Measurements from ENCODE around the gene WNT3.

Gene WNT3

DNA sequence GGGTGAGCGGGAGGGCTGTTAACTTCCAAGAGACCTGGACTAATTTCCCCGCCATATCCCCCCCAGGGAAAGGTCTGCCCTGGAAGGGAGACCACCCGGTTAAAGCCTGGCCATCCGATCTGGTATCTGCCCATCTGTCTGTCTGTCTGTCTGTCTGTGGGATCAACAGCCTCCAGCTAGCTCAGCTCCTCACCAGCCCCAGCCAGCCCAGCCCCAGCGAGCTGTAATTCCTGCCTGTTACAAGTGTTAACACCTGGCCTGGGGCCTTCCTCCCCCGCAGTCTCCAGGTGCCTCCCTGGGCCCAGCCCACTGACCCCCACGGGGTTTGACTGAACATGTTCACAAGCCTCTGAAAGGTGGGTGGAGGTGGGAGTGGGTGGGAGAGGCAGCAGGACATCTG, 4.0 kb downstream of the WNT3 start:
- Histone ChIP-seq H3K27ac (ENCODE audit: low read depth in 2 of 2, low read length in 2 of 2) (no peak overlapping the region), H3K27me3 (ENCODE audit: control insufficient read depth in 2 of 2, insufficient read depth in 2 of 2, low read length in 2 of 2) (peaks cover 33 to 48% of the 10 kb centered on the region in 2 donors), H3K4me3 (ENCODE audit: low read length in 2 of 2) (no peak overlapping the region)

GRCh38 chr17:46813920-46814319, 4.6 kb downstream of the WNT3 start:
- no peaks in the 10 kb centered on the region for H3K4me1 ChIP-seq (ENCODE audit: control insufficient read depth in 2 of 2, insufficient read depth in 2 of 2, low read length in 2 of 2)
- no peaks in the 10 kb centered on the region for H3K9me3 ChIP-seq (ENCODE audit: control insufficient read depth in 2 of 2, low read length in 2 of 2)
- no peak overlapping the region for H3K4me3 ChIP-seq (ENCODE audit: low read length in 2 of 2)
- no peaks in the 10 kb centered on the region for H3K36me3 ChIP-seq (ENCODE audit: control insufficient read depth in 2 of 2, insufficient read depth in 2 of 2, low read length in 2 of 2)
- no peak overlapping the region for H3K27ac ChIP-seq (ENCODE audit: low read depth in 2 of 2, low read length in 2 of 2)
- peaks cover 28 to 43% of the 10 kb centered on the region in 2 donors for H3K27me3 ChIP-seq (ENCODE audit: control insufficient read depth in 2 of 2, insufficient read depth in 2 of 2, low read length in 2 of 2)
- H3K9ac ChIP-seq (ENCODE audit: low read depth in 1 of 2, low read length in 2 of 2): no peak overlapping the region

More for the DNA sequence above, 4.0 kb downstream of the WNT3 start:
- H3K9ac ChIP-seq (ENCODE audit: low read depth in 1 of 2, low read length in 2 of 2): no peak overlapping the region
- H3K4me1 ChIP-seq (ENCODE audit: control insufficient read depth in 2 of 2, insufficient read depth in 2 of 2, low read length in 2 of 2): no peaks in the 10 kb centered on the region
- H3K9me3 ChIP-seq (ENCODE audit: control insufficient read depth in 2 of 2, low read length in 2 of 2): no peaks in the 10 kb centered on the region
- no peaks in the 10 kb centered on the region for H3K36me3 ChIP-seq (ENCODE audit: control insufficient read depth in 2 of 2, insufficient read depth in 2 of 2, low read length in 2 of 2)

DNA sequence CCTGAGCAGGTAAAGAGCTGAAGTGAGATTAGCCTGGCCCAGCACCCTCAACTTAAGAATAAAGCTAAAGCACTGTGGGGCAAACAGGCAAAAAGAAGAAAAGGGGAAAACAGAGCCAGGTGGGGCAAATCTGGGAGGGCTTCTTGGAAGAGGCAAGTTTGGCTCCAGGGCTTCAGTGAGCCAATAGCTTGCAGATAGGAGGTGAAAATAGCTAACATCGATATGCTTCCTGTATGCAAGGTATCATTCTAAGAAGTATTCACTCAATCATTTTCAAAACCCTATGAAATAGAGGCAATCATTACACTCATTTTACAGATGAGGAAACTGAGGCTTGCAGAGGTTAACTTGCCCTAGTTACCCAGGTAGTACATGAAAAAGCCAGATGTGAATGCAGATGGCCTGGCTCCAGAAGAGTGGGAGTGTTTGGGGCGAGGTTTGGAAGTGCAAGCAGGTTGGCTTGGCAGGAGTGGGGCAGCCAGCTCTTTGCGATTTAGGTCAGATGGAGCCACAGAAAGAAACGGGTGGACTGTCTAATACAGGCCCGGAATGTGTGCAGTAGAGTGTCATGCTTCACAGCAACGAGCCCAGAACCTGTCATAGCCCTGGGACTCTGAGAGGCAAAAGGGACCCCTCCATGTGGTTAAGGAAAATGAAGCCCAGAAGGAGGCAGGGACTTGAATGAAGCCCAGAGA, 5.7 kb downstream of the WNT3 start:
- Histone ChIP-seq H3K4me3 (ENCODE audit: low read length in 2 of 2) (no peak overlapping the region), H3K9me3 (ENCODE audit: control insufficient read depth in 2 of 2, low read length in 2 of 2) (no peaks in the 10 kb centered on the region), H3K9ac (ENCODE audit: low read depth in 1 of 2, low read length in 2 of 2) (no peak overlapping the region), H3K4me1 (ENCODE audit: control insufficient read depth in 2 of 2, insufficient read depth in 2 of 2, low read length in 2 of 2) (no peaks in the 10 kb centered on the region), H3K27me3 (ENCODE audit: control insufficient read depth in 2 of 2, insufficient read depth in 2 of 2, low read length in 2 of 2) (peaks cover 22 to 38% of the 10 kb centered on the region in 2 donors), H3K36me3 (ENCODE audit: control insufficient read depth in 2 of 2, insufficient read depth in 2 of 2, low read length in 2 of 2) (no peaks in the 10 kb centered on the region), H3K27ac (ENCODE audit: low read depth in 2 of 2, low read length in 2 of 2) (no peak overlapping the region)

DNA sequence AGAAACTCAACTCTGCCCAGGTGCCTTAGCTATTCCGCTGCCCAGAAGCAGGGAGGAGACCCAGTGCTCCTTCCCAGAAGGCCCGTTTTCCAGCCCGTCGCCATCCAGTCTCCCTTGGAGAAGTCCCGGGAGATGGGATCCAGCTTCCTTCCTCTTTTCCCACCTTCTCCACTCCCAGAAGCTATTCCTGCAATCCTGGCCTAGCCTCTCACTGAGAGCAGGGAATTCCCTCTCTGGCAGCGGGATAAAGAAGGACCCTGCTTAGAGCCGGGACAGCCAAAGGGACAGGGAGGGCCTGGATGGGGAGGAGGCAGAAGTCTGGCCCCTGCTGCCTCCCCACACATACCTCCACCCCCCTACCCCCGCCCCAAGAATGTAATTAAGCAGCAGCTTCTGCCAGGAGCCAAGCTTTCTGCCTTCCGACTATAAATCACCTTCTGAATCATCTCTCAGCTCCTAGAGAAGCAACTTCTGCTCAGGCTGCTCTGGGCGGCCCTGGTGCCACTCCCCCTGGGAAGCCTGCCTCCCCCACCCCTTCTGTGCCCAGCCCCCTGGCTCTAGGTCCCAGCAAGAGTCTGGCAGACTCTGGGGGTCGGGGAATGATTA, 6.4 kb downstream of the WNT3 start:
- Histone ChIP-seq H3K4me1 (ENCODE audit: control insufficient read depth in 2 of 2, insufficient read depth in 2 of 2, low read length in 2 of 2) (no peaks in the 10 kb centered on the region), H3K27me3 (ENCODE audit: control insufficient read depth in 2 of 2, insufficient read depth in 2 of 2, low read length in 2 of 2) (peaks cover 17 to 31% of the 10 kb centered on the region in 2 donors), H3K9ac (ENCODE audit: low read depth in 1 of 2, low read length in 2 of 2) (no peak overlapping the region), H3K27ac (ENCODE audit: low read depth in 2 of 2, low read length in 2 of 2) (no peak overlapping the region), H3K9me3 (ENCODE audit: control insufficient read depth in 2 of 2, low read length in 2 of 2) (no peaks in the 10 kb centered on the region), H3K4me3 (ENCODE audit: low read length in 2 of 2) (no peak overlapping the region), H3K36me3 (ENCODE audit: control insufficient read depth in 2 of 2, insufficient read depth in 2 of 2, low read length in 2 of 2) (no peaks in the 10 kb centered on the region)

- H3K27me3 ChIP-seq (ENCODE audit: control insufficient read depth in 2 of 2, insufficient read depth in 2 of 2, low read length in 2 of 2): peaks cover 4 to 19% of the 10 kb centered on the region in 2 donors
- no peaks in the 10 kb centered on the region for H3K36me3 ChIP-seq (ENCODE audit: control insufficient read depth in 2 of 2, insufficient read depth in 2 of 2, low read length in 2 of 2)
- no peak overlapping the region for H3K27ac ChIP-seq (ENCODE audit: low read depth in 2 of 2, low read length in 2 of 2)
- H3K9me3 ChIP-seq (ENCODE audit: control insufficient read depth in 2 of 2, low read length in 2 of 2): no peaks in the 10 kb centered on the region
- no peak overlapping the region for H3K9ac ChIP-seq (ENCODE audit: low read depth in 1 of 2, low read length in 2 of 2)
- no peaks in the 10 kb centered on the region for H3K4me1 ChIP-seq (ENCODE audit: control insufficient read depth in 2 of 2, insufficient read depth in 2 of 2, low read length in 2 of 2)
- no peak overlapping the region for H3K4me3 ChIP-seq (ENCODE audit: low read length in 2 of 2)
Observed at GRCh38 chr17:46810837-46811236, 7.7 kb downstream of the WNT3 start.

DNA sequence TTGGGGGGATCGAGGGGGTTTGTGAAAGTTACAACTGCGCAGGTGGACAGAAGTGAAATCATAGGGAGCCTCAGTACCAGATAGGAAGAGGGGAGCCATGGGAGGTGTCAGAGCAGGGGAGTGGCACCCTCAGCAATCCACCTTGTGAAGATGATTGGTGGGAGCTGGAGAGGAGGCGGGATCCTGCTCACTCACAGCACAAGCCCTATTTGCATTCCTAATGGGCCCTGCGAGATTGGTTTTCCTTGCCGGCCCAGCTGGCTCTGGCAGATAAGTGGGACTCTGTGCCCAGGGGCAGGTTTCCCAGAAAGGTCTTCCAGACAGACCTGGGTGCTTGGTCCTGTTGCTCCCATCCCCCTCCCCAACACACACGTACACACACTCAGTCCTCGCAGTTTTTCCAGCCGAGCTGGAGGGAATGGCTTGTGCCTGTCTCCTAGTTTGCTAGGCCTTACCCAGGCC, 9.4 kb downstream of the WNT3 start:
- H3K9me3 ChIP-seq (ENCODE audit: control insufficient read depth in 2 of 2, low read length in 2 of 2): no peaks in the 10 kb centered on the region
- no peak overlapping the region for H3K4me3 ChIP-seq (ENCODE audit: low read length in 2 of 2)
- no peak overlapping the region for H3K27ac ChIP-seq (ENCODE audit: low read depth in 2 of 2, low read length in 2 of 2)
- no peaks in the 10 kb centered on the region for H3K4me1 ChIP-seq (ENCODE audit: control insufficient read depth in 2 of 2, insufficient read depth in 2 of 2, low read length in 2 of 2)
- H3K27me3 ChIP-seq (ENCODE audit: control insufficient read depth in 2 of 2, insufficient read depth in 2 of 2, low read length in 2 of 2): peaks cover 0 to 8% of the 10 kb centered on the region in 2 donors
- no peak overlapping the region for H3K9ac ChIP-seq (ENCODE audit: low read depth in 1 of 2, low read length in 2 of 2)
- H3K36me3 ChIP-seq (ENCODE audit: control insufficient read depth in 2 of 2, insufficient read depth in 2 of 2, low read length in 2 of 2): no peaks in the 10 kb centered on the region

DNA sequence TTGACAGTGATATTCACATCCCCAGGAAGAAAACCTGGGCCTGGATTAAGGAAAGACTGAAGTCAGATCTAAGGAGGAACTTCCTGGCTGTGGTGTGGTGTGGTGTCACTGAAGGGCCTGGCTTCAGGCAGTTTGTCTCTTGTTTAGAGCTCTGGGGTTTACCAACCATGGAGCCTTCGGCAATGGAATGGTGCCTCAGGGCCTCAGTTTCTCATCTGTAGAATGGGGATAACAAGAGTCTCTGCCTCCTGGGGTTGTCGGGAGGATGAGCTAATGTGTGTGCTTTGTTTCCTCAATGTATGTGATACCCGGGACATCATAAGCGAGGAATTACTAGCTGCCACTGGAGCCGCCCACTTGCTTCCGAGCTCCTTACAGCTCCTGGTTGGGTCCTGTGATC, 12.7 kb downstream of the WNT3 start:
- no peaks in the 10 kb centered on the region for H3K9me3 ChIP-seq (ENCODE audit: control insufficient read depth in 2 of 2, low read length in 2 of 2)
- no peak overlapping the region for H3K9ac ChIP-seq (ENCODE audit: low read depth in 1 of 2, low read length in 2 of 2)
- no peaks in the 10 kb centered on the region for H3K4me1 ChIP-seq (ENCODE audit: control insufficient read depth in 2 of 2, insufficient read depth in 2 of 2, low read length in 2 of 2)
- no peak overlapping the region for H3K27ac ChIP-seq (ENCODE audit: low read depth in 2 of 2, low read length in 2 of 2)
- H3K27me3 ChIP-seq (ENCODE audit: control insufficient read depth in 2 of 2, insufficient read depth in 2 of 2, low read length in 2 of 2): no peaks in the 10 kb centered on the region
- H3K36me3 ChIP-seq (ENCODE audit: control insufficient read depth in 2 of 2, insufficient read depth in 2 of 2, low read length in 2 of 2): no peaks in the 10 kb centered on the region
- no peak overlapping the region for H3K4me3 ChIP-seq (ENCODE audit: low read length in 2 of 2)

- Histone ChIP-seq H3K9ac (ENCODE audit: low read depth in 1 of 2, low read length in 2 of 2) (no peak overlapping the region), H3K36me3 (ENCODE audit: control insufficient read depth in 2 of 2, insufficient read depth in 2 of 2, low read length in 2 of 2) (no peaks in the 10 kb centered on the region), H3K4me1 (ENCODE audit: control insufficient read depth in 2 of 2, insufficient read depth in 2 of 2, low read length in 2 of 2) (no peaks in the 10 kb centered on the region), H3K4me3 (ENCODE audit: low read length in 2 of 2) (no peak overlapping the region), H3K9me3 (ENCODE audit: control insufficient read depth in 2 of 2, low read length in 2 of 2) (no peaks in the 10 kb centered on the region), H3K27me3 (ENCODE audit: control insufficient read depth in 2 of 2, insufficient read depth in 2 of 2, low read length in 2 of 2) (no peaks in the 10 kb centered on the region), H3K27ac (ENCODE audit: low read depth in 2 of 2, low read length in 2 of 2) (no peak overlapping the region)
Observed at GRCh38 chr17:46803544-46803943, 14.9 kb downstream of the WNT3 start.

- Histone ChIP-seq H3K27me3 (ENCODE audit: control insufficient read depth in 2 of 2, insufficient read depth in 2 of 2, low read length in 2 of 2) (no peaks in the 10 kb centered on the region), H3K9ac (ENCODE audit: low read depth in 1 of 2, low read length in 2 of 2) (no peak overlapping the region), H3K4me3 (ENCODE audit: low read length in 2 of 2) (no peak overlapping the region), H3K36me3 (ENCODE audit: control insufficient read depth in 2 of 2, insufficient read depth in 2 of 2, low read length in 2 of 2) (no peaks in the 10 kb centered on the region), H3K9me3 (ENCODE audit: control insufficient read depth in 2 of 2, low read length in 2 of 2) (no peaks in the 10 kb centered on the region), H3K4me1 (ENCODE audit: control insufficient read depth in 2 of 2, insufficient read depth in 2 of 2, low read length in 2 of 2) (no peaks in the 10 kb centered on the region), H3K27ac (ENCODE audit: low read depth in 2 of 2, low read length in 2 of 2) (no peak overlapping the region)
Observed at GRCh38 chr17:46802800-46803199, 15.7 kb downstream of the WNT3 start.

- Histone ChIP-seq H3K9ac (ENCODE audit: low read depth in 1 of 2, low read length in 2 of 2) (no peak overlapping the region), H3K4me3 (ENCODE audit: low read length in 2 of 2) (no peak overlapping the region), H3K36me3 (ENCODE audit: control insufficient read depth in 2 of 2, insufficient read depth in 2 of 2, low read length in 2 of 2) (no peaks in the 10 kb centered on the region), H3K27ac (ENCODE audit: low read depth in 2 of 2, low read length in 2 of 2) (no peak overlapping the region), H3K27me3 (ENCODE audit: control insufficient read depth in 2 of 2, insufficient read depth in 2 of 2, low read length in 2 of 2) (peaks cover 0 to 2% of the 10 kb centered on the region in 2 donors), H3K4me1 (ENCODE audit: control insufficient read depth in 2 of 2, insufficient read depth in 2 of 2, low read length in 2 of 2) (no peaks in the 10 kb centered on the region), H3K9me3 (ENCODE audit: control insufficient read depth in 2 of 2, low read length in 2 of 2) (no peaks in the 10 kb centered on the region)
Observed at GRCh38 chr17:46800573-46800972, 17.9 kb downstream of the WNT3 start.

All from mucosa of rectum (tissue), 2 donors.